Measurements from ENCODE around the gene IRF2BP2.
"Not testable (repeated sequence)": the region's sequence is repeated elsewhere in the genome, so short reads cannot be mapped to it uniquely, and the experiment has no call there.

Gene IRF2BP2

DNA sequence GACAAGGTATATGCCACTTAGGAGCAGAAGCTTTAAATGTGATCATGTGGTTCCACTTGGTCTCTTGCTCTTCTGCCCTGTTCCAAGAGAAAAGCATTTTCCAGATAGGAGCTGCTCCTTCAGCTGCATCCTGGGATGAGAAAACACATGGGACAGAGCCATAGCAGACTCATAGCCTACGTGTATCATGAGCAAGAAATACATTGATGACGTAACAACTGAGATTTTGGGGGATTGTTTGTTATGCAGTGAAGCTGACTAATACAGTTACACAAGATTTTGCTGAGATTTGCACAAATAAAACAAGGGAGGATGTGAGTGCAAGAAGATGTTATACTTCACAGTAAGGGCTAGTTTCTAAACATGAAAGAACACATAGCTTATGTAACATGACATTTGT is 36.0 kb upstream of the IRF2BP2 start:
- no peaks in the 10 kb centered on the region for H3K4me1 ChIP-seq (ENCODE audit: control insufficient read depth, low read depth, low read length)
- H3K9me3 ChIP-seq (ENCODE audit: control insufficient read depth, low read depth, low read length): no peaks in the 10 kb centered on the region
- no peak overlapping the region for H3K4me3 ChIP-seq (ENCODE audit: low read length)
- H3K27me3 ChIP-seq (ENCODE audit: control insufficient read depth, insufficient read depth, low read length): no peaks in the 10 kb centered on the region
- no peak overlapping the region for H3K9ac ChIP-seq (ENCODE audit: low read length)
- no peak overlapping the region for H3K27ac ChIP-seq (ENCODE audit: low read length)
- no peaks in the 10 kb centered on the region for H3K36me3 ChIP-seq (ENCODE audit: control insufficient read depth, low read depth, low read length)

DNA sequence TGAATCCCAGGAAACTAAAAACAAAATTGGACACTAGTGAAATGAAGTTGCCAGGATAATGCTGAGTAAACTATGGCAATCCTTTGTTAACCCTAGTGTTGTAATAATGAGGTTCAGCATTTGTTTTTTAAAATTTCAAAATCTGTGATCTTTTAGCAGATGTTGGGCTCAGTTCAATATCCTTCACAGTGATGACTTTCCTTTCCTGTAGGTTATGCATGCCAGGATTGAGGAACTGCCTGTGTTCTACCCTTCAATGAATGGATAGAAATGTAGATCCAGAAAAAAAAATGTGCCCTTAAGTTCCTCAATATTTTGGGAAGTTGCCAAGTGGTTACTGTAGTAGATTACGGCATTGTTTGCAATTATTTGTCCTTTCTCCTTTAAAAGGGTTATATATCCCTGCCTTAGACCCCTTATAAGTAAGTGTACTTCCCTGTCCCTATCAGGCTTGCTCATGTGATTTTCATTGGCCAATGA is 35.5 kb upstream of the IRF2BP2 start:
- Histone ChIP-seq H3K36me3 (ENCODE audit: control insufficient read depth, low read depth, low read length) (no peaks in the 10 kb centered on the region), H3K9me3 (ENCODE audit: control insufficient read depth, low read depth, low read length) (no peaks in the 10 kb centered on the region), H3K4me1 (ENCODE audit: control insufficient read depth, low read depth, low read length) (no peaks in the 10 kb centered on the region), H3K9ac (ENCODE audit: low read length) (no peak overlapping the region), H3K27ac (ENCODE audit: low read length) (no peak overlapping the region), H3K4me3 (ENCODE audit: low read length) (no peak overlapping the region), H3K27me3 (ENCODE audit: control insufficient read depth, insufficient read depth, low read length) (no peaks in the 10 kb centered on the region)

DNA sequence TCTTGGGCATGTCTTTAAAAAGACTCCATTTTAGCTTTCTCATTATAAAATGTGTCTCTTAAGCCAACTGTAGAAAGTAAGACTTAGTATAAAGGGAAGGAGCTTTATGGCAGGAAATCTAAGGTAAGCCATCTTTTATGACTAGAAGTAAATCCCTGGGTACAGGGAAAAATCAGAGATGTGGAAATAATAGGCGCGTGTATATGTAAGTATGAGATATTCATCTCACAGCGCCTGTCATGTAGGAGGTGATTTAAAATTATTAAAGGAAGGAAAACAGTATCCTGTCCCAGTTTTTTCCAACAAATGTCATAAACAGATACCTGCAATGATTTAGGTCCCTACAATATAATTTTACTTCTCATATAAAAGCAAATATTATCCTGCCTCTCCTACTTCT is 35.0 kb upstream of the IRF2BP2 start:
- Histone ChIP-seq H3K27ac (ENCODE audit: low read length) (no peak overlapping the region), H3K4me1 (ENCODE audit: control insufficient read depth, low read depth, low read length) (no peaks in the 10 kb centered on the region), H3K9ac (ENCODE audit: low read length) (no peak overlapping the region), H3K9me3 (ENCODE audit: control insufficient read depth, low read depth, low read length) (no peaks in the 10 kb centered on the region), H3K4me3 (ENCODE audit: low read length) (no peak overlapping the region), H3K36me3 (ENCODE audit: control insufficient read depth, low read depth, low read length) (no peaks in the 10 kb centered on the region), H3K27me3 (ENCODE audit: control insufficient read depth, insufficient read depth, low read length) (no peaks in the 10 kb centered on the region)

DNA sequence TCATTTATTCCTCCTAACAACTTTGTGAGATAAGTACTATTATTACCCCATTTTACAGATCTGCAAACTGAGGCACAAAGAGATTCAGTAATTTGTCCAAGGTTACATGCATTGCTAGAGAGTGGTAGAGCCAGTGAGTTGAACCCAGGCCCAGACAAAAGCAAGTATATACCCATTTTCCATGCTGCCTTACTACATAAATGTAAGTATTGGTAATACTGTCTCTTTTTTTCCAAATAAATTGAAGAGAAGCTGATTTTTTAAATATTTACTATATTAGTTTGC is 33.8 kb upstream of the IRF2BP2 start:
- no peak overlapping the region for H3K9ac ChIP-seq (ENCODE audit: low read length)
- no peaks in the 10 kb centered on the region for H3K36me3 ChIP-seq (ENCODE audit: control insufficient read depth, low read depth, low read length)
- no peaks in the 10 kb centered on the region for H3K9me3 ChIP-seq (ENCODE audit: control insufficient read depth, low read depth, low read length)
- H3K27me3 ChIP-seq (ENCODE audit: control insufficient read depth, insufficient read depth, low read length): no peaks in the 10 kb centered on the region
- no peak overlapping the region for H3K4me3 ChIP-seq (ENCODE audit: low read length)
- no peak overlapping the region for H3K27ac ChIP-seq (ENCODE audit: low read length)
- no peaks in the 10 kb centered on the region for H3K4me1 ChIP-seq (ENCODE audit: control insufficient read depth, low read depth, low read length)

DNA sequence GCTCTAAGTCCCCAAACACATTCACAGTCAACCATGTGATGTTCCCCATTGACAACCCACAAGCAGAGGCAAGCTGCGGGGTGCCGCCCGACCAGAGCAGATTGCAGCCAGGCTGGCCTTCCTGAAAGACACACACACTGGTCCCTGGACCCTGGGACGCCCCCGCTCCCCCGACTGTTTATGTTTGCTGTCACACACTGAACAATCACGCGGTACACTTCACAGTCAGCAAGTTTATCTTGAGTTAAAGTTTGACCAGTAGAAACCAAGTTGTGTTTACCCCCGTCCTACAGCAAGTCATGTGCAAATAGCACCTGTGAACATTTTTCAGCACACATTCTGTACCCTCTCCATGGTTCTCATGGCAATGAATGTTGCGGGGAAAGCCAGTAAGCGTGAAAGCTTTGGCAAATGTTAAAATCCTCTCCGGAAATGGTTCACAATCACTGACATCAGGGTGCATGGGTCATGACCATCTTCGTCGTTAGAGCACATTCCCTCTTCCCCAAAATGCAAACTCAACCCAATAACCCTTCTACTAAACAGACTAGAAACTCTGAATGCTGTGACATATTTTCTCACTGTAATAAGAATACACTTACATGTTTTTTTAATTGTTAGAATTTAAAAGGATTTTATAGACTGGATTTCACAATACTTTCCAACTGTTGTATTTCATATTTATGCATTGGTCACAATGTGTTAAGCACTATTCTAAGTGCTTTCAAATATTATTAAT is 33.3 kb upstream of the IRF2BP2 start:
- no peaks in the 10 kb centered on the region for H3K4me1 ChIP-seq (ENCODE audit: control insufficient read depth, low read depth, low read length)
- no peak overlapping the region for H3K27ac ChIP-seq (ENCODE audit: low read length)
- no peaks in the 10 kb centered on the region for H3K36me3 ChIP-seq (ENCODE audit: control insufficient read depth, low read depth, low read length)

DNA sequence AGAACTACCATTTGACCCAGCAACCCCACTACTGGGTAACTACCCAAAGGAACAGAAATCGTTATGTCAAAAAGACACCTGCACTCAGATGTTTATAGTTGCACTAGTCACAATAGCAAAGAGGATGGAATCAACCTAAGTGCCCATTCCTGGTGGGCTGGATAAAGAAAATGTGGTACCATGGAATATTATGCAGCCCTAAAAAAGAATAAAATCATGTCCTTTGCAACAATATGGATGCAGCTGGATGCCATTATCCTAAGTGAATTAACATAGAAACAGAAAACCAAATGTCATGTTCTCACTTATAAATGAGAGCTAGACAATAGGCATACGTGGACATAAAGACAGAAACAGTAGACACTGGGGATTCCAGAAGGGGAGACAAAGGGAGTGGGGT is 32.5 kb upstream of the IRF2BP2 start:
- Histone ChIP-seq H3K27me3 (ENCODE audit: control insufficient read depth, insufficient read depth, low read length) (no peaks in the 10 kb centered on the region), H3K9ac (ENCODE audit: low read length) (no peak overlapping the region), H3K4me3 (ENCODE audit: low read length) (no peak overlapping the region), H3K27ac (ENCODE audit: low read length) (no peak overlapping the region), H3K9me3 (ENCODE audit: control insufficient read depth, low read depth, low read length) (no peaks in the 10 kb centered on the region), H3K36me3 (ENCODE audit: control insufficient read depth, low read depth, low read length) (no peaks in the 10 kb centered on the region), H3K4me1 (ENCODE audit: control insufficient read depth, low read depth, low read length) (no peaks in the 10 kb centered on the region)

More for the DNA sequence above, 33.3 kb upstream of the IRF2BP2 start:
- H3K4me3 ChIP-seq (ENCODE audit: low read length): no peak overlapping the region
- H3K27me3 ChIP-seq (ENCODE audit: control insufficient read depth, insufficient read depth, low read length): no peaks in the 10 kb centered on the region
- H3K9ac ChIP-seq (ENCODE audit: low read length): no peak overlapping the region
- no peaks in the 10 kb centered on the region for H3K9me3 ChIP-seq (ENCODE audit: control insufficient read depth, low read depth, low read length)

DNA sequence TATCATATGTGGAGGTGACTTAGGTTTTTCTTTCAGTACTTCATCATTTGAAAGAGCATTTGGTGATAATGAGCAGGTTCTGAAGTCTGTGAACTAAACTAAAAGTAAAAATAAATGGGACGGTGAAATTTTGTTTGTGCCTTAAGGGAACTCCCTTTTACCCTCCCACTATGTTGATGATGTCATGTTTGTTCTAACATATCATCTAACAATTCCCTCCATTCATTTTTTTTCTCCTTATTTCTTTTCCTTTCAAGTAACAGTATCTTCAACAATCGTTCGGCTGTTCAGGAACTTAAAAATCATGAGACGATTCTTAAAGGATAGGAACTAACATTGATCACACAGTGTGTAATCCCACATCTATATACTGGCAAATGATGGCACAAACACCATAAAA is 30.0 kb upstream of the IRF2BP2 start:
- Histone ChIP-seq H3K36me3 (ENCODE audit: control insufficient read depth, low read depth, low read length) (no peaks in the 10 kb centered on the region), H3K4me3 (ENCODE audit: low read length) (no peak overlapping the region), H3K27ac (ENCODE audit: low read length) (no peak overlapping the region), H3K4me1 (ENCODE audit: control insufficient read depth, low read depth, low read length) (no peaks in the 10 kb centered on the region), H3K27me3 (ENCODE audit: control insufficient read depth, insufficient read depth, low read length) (no peaks in the 10 kb centered on the region), H3K9me3 (ENCODE audit: control insufficient read depth, low read depth, low read length) (no peaks in the 10 kb centered on the region), H3K9ac (ENCODE audit: low read length) (no peak overlapping the region)

DNA sequence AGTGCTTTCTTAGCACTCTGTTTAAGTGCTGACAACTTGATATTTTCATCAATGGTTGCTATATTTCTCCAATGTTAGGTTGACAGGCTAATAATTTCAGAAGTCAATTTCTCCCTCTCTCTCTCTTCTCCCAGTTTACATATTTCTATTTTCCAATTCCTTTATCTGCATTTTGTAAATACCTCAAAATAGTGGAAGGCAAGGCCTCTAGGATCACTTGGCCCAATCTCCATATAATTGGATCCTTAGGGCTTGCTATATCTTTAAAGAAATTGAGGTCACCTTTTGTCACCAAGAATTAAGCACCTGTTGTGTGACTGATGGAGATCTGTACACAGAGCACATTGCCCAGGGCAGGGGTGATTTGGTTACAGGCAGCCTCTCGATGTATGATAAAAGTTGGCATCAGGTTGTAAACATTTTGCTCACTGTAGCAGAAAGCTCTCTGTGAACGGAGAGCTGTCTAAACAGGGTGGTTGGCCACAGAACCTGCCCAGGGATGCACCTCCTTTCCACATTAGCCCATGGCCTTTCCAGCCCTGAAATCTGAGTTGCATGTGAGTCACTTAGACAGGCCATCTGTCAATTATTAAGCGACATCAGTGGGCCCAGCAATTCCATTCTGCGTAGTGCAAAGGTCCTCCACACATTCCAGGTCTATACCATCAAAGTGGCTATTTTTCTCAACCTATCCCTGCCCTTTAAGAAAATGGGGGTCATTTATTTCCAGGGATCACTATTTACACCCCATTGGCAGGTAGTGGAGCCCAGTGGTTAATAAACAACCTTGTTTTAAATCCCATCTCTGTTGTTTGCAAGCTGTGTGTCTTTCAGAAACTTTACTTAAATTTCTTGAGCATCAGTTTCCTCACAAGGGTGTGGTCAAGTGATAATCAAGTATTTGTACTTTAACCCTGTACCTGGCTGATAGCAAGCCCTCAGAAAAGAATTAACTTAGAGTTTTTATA is 29.1 kb upstream of the IRF2BP2 start:
- Histone ChIP-seq H3K36me3 (ENCODE audit: control insufficient read depth, low read depth, low read length) (no peaks in the 10 kb centered on the region), H3K27ac (ENCODE audit: low read length) (no peak overlapping the region), H3K4me1 (ENCODE audit: control insufficient read depth, low read depth, low read length) (no peaks in the 10 kb centered on the region)

DNA sequence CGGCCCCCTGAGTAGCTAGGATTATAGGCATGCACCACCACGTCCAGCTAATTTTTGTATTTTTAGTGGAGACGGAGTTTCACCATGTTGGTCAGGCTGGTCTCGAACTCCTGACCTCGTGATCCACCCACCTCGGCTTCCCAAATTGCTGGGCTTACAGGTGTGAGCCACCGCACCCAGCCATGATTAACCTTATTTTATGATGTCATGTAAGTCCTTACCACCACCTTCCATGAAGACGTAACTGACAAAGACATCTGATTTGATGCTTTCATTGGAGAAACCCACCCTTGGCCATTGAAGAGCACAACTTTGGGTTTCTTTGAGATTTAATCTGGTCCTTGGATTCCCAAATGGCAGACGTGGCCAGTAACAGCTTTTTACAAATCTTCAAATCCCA is 24.9 kb upstream of the IRF2BP2 start:
- H3K27me3 ChIP-seq (ENCODE audit: control insufficient read depth, insufficient read depth, low read length); H3K9ac ChIP-seq (ENCODE audit: low read length); H3K4me3 ChIP-seq (ENCODE audit: low read length); H3K4me1 ChIP-seq (ENCODE audit: control insufficient read depth, low read depth, low read length); H3K9me3 ChIP-seq (ENCODE audit: control insufficient read depth, low read depth, low read length); H3K27ac ChIP-seq (ENCODE audit: low read length); H3K36me3 ChIP-seq (ENCODE audit: control insufficient read depth, low read depth, low read length): not testable (repeated sequence)

More for the DNA sequence above, 29.1 kb upstream of the IRF2BP2 start:
- H3K9ac ChIP-seq (ENCODE audit: low read length): no peak overlapping the region
- no peak overlapping the region for H3K4me3 ChIP-seq (ENCODE audit: low read length)
- no peaks in the 10 kb centered on the region for H3K9me3 ChIP-seq (ENCODE audit: control insufficient read depth, low read depth, low read length)
- H3K27me3 ChIP-seq (ENCODE audit: control insufficient read depth, insufficient read depth, low read length): no peaks in the 10 kb centered on the region

DNA sequence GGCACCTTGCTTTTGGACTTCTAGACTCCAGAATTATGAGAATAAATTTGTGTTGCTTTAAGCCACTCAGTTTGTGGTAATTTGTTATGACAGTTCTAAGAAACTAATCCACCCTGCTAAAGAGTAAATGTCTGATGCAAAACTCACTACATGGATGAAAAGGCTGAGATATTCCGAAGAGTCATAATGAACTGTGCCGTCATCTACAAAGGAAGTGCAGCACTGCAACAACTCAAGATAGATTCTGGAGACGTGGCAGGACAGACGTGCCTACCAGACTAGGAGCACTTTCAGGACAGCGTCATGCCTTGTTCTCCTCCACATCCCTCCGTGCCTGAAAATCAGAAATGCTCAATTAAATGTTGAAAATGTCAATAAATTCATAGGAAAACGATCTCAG is 24.4 kb upstream of the IRF2BP2 start:
- no peak overlapping the region for H3K9ac ChIP-seq (ENCODE audit: low read length)
- H3K9me3 ChIP-seq (ENCODE audit: control insufficient read depth, low read depth, low read length): no peaks in the 10 kb centered on the region
- no peak overlapping the region for H3K27ac ChIP-seq (ENCODE audit: low read length)
- no peak overlapping the region for H3K4me3 ChIP-seq (ENCODE audit: low read length)
- H3K27me3 ChIP-seq (ENCODE audit: control insufficient read depth, insufficient read depth, low read length): no peaks in the 10 kb centered on the region
- H3K36me3 ChIP-seq (ENCODE audit: control insufficient read depth, low read depth, low read length): no peaks in the 10 kb centered on the region
- no peaks in the 10 kb centered on the region for H3K4me1 ChIP-seq (ENCODE audit: control insufficient read depth, low read depth, low read length)

DNA sequence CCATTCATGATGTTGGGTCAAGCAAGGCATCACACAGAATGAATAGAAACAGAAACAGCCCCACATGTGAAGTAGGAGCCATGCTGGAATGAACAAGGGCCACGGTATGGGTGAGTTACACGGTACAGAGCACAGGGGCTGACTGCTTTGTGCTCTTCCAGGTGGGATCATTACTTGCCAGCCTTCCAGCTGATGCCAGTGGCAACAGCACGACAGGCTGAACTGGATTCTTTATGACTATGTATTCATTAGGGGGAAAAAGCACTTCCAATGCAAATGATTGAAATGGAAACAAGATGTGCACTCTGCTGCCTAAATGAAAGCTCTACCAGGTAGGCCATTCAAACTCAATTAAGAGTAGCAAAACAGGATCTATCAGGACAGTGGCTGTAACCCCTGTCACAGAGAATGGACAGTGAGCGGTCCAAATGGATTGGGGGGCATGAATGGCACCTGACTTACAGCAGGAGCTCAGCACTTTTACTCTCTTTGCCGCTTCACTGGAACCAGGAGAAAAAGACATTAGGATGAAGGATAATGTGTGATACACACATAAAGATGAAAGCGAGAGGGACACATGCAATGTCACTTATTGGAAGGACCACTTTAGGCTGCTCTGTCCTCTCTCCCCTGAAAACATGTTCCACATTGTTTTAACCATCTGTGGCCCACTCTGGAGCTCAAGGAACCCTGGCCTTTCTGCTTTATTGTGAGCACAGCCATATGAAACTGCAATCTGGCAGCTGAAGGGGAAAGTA is 23.4 kb upstream of the IRF2BP2 start:
- H3K27ac ChIP-seq (ENCODE audit: low read length): no peak overlapping the region
- no peaks in the 10 kb centered on the region for H3K4me1 ChIP-seq (ENCODE audit: control insufficient read depth, low read depth, low read length)

More for the DNA sequence above, 23.4 kb upstream of the IRF2BP2 start:
- Histone ChIP-seq H3K9me3 (ENCODE audit: control insufficient read depth, low read depth, low read length) (no peaks in the 10 kb centered on the region), H3K4me3 (ENCODE audit: low read length) (no peak overlapping the region), H3K36me3 (ENCODE audit: control insufficient read depth, low read depth, low read length) (no peaks in the 10 kb centered on the region), H3K27me3 (ENCODE audit: control insufficient read depth, insufficient read depth, low read length) (no peaks in the 10 kb centered on the region), H3K9ac (ENCODE audit: low read length) (no peak overlapping the region)

All from iPS-18a (cell line).